Choroid plexus epithelial cell (primary cell): ENCODE results near the gene NFILZ.
"Not testable (repeated sequence)": the region's sequence is repeated elsewhere in the genome, so short reads cannot be mapped to it uniquely, and the experiment has no call there.

Experiments
- DNase-seq: peaks from one replicate; pipeline ENCODE4 v3.0.0-alpha.2; 2010; ENCODE audit warnings: low read depth
- H3K4me3 ChIP-seq: 2 replicates; pipeline ENCODE4 v1.5.1; 2011; ENCODE audit warnings: low read depth, mild to moderate bottlenecking, control low read depth, low read length, moderate library complexity
- CTCF ChIP-seq: conservative IDR thresholded peaks from 2 replicates; pipeline ENCODE4 v1.5.1; 2011; ENCODE audit warnings: low read depth, mild to moderate bottlenecking, control low read depth, inconsistent platforms, low read length, moderate library complexity

Gene NFILZ

GRCh38 chr19:8616861-8617260 lies 13.6 kb upstream of the NFILZ start:
- H3K4me3 ChIP-seq, result no peak overlapping the region
- no peak for TF ChIP-seq CTCF
- DNase-seq, result no peak

- not testable (repeated sequence) for DNase-seq, H3K4me3 ChIP-seq
These were observed 13.1 kb upstream of the NFILZ start for GRCh38 chr19:8617325-8617724.

GRCh38 chr19:8617984-8618383 lies 12.4 kb upstream of the NFILZ start:
- DNase-seq, result no peak
- TF ChIP-seq CTCF, result no peak
- no peak overlapping the region for H3K4me3 ChIP-seq

GRCh38 chr19:8618751-8619150 lies 11.7 kb upstream of the NFILZ start:
- no peak for TF ChIP-seq CTCF
- peak; percentile 43 for DNase-seq
- no peak overlapping the region for H3K4me3 ChIP-seq

GRCh38 chr19:8622886-8623285 lies 7.5 kb upstream of the NFILZ start:
- peak; percentile 56 for TF ChIP-seq CTCF

GRCh38 chr19:8626842-8627241 lies 3.6 kb upstream of the NFILZ start:
- H3K4me3 ChIP-seq, result no peak overlapping the region
- no peak for TF ChIP-seq CTCF
- DNase-seq, result no peak

More at GRCh38 chr19:8622886-8623285, 7.5 kb upstream of the NFILZ start:
- H3K4me3 ChIP-seq, DNase-seq: not testable (repeated sequence)

GRCh38 chr19:8629184-8629583 lies 1.2 kb upstream of the NFILZ start:
- H3K4me3 ChIP-seq, result no peak overlapping the region
- TF ChIP-seq CTCF, result no peak
- no peak for DNase-seq
